GM12872 (cell line): Measurements from ENCODE around the gene AFAP1L2.

Experiments used
- CTCF ChIP-seq: IDR thresholded peaks from 3 replicates; pipeline ENCODE4 v1.5.1; 2011; ENCODE audit warnings: low read depth, mild to moderate bottlenecking, low read length, moderate library complexity; ENCODE audit not compliant: insufficient read depth

AFAP1L2 gene

GRCh38 chr10:114281006-114281405, 123.3 kb downstream of the AFAP1L2 start:
- TF ChIP-seq CTCF = no peak

- no peak for TF ChIP-seq CTCF
Observed at GRCh38 chr10:114279901-114280644, 124.2 kb downstream of the AFAP1L2 start.

- no peak for TF ChIP-seq CTCF
Observed at GRCh38 chr10:114279289-114279688, 125.0 kb downstream of the AFAP1L2 start.

- no peak for TF ChIP-seq CTCF
Observed at GRCh38 chr10:114278884-114279191, 125.5 kb downstream of the AFAP1L2 start.

- TF ChIP-seq CTCF = no peak
Observed at GRCh38 chr10:114278140-114278883, 126.0 kb downstream of the AFAP1L2 start.

- no peak for TF ChIP-seq CTCF
Observed at GRCh38 chr10:114276671-114277070, 127.6 kb downstream of the AFAP1L2 start.

- TF ChIP-seq CTCF = no peak
Observed at GRCh38 chr10:114276066-114276465, 128.2 kb downstream of the AFAP1L2 start.
